GM18526 (cell line): Measurements from ENCODE around the gene GRIN3B.

Experiments used
- POLR2A ChIP-seq: IDR thresholded peaks from 3 replicates; pipeline ENCODE4 v1.6.1; 2011; ENCODE audit not compliant: insufficient read length; ENCODE audit errors: extremely low read depth

GRIN3B gene

DNA sequence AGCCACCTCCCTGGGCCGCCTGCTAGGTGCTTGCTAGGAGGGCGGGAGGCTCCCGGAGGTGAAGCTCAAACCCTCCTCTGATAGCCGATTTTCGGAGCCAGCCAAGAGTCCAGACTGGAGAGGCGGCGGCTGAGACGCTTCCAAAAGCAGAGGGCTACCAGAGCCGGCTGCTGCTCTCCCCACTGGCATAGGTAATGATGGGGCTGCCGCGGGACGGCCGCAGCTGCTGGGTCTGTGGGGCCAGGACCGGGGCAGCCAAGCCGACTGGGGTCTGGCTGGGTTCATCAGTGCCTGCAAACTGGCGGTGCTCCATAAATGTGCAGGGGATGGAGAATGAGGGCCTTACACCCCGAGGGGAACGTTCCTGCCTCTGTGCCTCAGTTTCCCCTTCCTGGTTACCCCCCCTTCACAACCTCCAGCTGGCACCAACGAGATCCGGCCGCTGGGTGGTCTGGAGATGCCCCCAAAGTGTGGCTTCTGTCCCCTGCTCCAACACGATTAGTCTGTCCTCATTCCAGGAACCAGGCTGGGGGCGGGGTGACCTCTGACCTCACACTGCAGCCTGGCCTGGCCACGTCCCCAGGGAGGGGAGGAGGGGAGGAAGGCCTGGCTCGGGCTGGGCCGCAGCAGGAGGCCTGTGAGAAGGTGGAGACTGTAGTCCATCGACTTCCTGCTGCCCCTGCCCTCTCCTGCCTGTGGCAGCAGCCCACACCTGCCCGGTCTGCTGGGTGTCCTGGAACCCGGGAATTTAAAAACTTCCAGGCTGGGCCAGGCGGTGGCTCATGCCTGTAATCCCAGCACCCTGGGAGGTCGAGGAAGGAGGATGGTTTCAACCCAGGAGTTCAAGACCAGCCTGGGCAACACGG lies 19.9 kb upstream of the GRIN3B start:
- no peak for TF ChIP-seq POLR2A

DNA sequence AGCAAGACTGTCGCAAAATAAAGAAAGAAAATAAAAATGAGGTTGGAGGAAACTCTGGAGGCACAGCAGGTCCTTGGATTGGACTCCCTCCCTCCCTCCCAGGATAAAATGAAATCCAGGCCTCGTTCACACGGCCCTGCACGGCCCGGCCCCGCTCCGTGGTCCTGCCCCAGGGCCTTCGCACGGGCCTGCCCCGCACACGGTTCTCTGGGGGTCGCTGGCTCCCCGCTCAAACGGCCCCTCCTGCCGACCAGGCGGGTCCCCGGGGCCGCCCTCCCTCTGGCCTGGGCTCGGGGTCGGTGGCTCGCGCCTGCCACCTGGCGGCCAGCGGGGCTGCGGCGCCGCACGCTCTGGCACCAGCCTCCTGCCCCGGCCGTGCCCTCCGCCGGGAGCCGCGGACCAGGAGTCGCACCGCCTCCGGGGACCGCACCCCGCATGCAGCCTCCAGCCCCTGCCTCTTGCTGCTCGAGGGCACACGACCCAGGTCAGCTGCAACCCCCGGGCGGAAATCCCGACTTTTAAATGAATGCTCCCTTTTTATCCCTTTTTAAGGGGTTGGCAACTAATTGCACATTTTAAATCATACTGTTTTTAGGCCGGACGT lies 17.6 kb upstream of the GRIN3B start:
- TF ChIP-seq POLR2A = no peak

DNA sequence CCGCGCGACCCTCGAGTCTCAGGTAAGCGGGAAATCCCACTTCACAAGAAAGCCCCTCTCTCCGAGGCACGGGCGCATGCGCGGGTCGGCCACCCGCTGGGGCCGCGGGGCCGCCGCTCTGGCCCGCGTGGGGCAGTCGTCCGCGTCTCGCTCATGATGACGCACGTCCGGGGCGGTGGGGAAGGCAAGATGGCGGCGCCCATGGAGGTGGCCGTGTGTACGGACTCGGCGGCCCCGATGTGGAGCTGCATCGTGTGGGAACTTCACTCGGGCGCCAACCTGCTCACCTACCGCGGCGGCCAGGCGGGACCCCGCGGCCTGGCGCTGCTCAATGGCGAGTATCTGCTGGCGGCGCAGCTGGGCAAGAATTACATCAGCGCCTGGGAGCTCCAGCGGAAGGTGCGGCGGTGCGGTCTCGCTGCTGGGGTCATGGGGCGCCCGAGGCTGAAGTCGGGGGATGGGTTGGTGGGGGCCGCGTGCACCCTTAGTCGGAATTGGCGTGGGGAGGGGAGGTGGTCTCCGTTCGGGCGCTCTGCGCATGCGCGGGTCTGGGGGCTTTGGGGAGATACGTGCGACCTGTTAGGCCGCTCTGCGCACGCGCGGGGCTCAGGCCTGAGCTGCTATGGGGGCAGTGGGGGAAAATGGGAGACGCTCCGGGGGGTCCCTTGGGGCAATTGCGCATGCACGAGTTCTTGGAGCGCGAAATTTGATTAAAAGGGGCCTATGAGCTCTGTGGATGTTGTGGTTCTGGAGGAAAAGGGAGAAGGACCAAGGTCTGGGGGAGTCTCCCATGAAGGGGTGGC lies 15.9 kb upstream of the GRIN3B start, which contains the start of gene WDR18:
Gene WDR18, plus strand, starts transcription at position 181 of the 803 bp plus-strand sequence. Its CDS starts 9 bp downstream, at position 190.
- TF ChIP-seq POLR2A = peak; percentile 39

DNA sequence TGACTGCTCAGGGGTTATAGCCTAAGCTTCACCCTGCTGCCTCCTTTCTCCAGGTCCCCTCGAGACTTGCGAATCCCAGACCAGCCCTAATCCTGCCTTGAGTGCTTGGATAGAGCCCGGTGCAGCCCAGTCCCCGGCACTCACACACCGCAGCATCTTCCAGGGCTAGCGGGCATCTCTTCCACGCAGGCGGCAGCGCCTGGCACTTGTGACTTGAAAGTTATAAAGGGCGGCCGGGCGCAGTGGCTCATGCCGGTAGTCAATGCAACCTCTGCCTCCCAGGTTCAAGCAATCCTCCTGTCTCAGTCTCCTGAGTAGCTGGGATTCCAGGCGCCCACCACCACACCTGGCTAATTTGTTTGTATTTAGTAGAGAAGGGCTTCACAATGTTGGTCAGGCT lies 14.1 kb upstream of the GRIN3B start:
- no peak for TF ChIP-seq POLR2A

DNA sequence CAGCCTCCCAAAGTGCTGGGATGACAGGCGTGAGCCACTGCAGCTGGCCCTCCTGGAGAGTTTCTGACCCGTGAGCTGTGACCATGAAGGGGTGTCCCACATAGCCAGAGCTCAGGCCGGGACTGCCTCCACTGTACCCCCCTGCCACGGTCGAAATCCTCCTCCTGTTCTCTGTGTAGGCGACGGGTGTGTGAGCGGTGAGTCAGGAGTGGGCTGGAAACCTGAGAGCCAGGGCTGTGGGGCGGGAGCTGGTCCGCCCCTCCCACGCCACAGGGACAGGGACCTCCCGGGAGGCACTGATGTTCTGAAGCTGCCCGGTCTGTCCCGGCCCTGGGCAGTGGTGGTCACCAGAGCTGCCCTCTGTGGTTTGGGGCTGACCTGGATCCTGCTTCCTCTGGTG lies 12.1 kb upstream of the GRIN3B start:
- no peak for TF ChIP-seq POLR2A

DNA sequence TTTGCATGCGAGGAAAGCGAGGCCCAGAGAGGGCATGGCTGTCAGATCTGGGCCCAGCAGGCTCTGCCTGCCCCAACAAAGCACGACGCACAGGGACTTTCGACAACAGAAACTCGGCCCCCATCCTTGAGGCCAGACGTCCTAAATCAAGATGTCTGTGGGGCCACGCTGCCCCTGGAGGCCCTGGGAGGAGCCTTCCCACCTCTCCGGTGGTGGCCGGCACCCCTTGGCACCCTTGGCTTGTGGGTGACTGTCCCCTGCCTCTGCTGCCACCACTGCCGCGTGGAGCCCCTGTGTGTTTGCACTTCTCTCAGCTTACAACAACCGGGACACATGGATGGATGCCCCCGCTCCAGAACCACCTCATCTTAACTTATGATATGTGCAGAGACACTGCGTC lies 11.7 kb upstream of the GRIN3B start:
- TF ChIP-seq POLR2A = no peak

DNA sequence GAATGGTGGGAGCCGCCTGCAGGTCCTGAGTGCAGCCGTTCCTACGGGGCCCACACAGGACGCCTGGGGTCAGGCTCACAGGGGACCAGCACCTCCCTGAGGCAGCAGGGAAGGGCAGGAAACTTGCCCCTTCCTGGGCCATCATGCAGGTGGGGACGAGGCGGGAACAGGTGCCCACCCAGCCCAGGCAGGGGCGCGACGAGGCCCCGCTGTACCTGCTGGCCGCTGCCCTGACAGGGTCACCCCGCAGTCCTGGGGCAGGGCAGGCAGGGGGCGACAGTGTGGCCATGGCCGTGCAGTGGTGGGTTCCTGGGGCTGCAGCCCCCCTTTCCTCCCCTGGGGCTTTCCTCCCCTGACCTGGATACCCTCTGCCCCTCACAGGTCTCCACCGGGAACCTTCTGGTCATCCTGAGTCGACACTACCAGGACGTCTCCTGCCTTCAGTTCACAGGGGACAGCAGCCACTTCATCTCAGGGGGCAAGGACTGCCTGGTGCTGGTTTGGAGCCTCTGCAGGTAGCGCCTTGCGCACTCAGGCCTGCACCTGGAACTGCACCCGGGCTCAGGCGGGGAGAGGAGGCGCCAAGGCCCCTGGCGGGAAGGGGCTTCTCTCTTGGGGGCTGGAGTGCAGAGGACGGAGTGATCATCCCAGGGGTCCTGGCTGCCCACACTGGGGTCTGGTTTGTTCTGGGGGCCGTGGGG lies 10.7 kb upstream of the GRIN3B start:
- no peak for TF ChIP-seq POLR2A

DNA sequence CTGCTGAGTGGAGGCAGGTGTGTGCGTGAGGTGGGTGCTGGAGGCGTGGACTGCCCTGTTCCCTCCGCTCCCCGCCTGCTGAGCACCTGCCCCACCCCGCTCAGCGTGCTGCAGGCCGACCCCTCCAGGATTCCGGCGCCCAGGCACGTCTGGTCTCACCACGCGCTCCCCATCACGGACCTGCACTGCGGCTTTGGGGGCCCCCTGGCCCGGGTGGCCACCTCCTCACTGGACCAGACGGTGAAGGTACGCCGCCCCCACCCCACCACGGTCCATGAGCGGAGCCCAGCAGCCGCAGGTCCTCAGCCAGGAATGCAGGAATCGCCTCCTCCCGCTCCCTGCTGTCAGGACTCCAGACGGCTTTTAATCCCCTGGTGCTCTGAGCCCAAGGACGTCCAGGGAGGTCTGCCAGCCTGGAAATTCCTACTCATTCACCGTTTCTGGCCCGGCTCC lies 10.1 kb upstream of the GRIN3B start:
- no peak for TF ChIP-seq POLR2A

DNA sequence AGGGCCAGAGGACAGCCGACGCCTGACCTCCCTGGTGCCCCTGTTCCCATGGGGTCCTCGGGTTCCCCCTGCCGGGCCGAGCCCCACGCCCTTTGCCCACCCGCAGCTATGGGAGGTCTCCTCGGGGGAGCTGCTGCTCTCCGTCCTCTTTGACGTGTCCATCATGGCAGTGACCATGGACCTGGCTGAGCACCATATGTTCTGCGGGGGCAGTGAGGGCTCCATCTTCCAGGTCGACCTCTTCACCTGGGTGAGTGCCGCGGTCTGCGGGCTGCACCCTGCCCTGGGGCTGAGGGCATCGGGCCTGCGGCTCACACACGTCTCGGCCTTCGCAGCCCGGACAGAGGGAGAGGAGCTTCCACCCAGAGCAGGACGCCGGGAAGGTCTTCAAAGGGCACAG lies 9.5 kb upstream of the GRIN3B start:
- no peak for TF ChIP-seq POLR2A

DNA sequence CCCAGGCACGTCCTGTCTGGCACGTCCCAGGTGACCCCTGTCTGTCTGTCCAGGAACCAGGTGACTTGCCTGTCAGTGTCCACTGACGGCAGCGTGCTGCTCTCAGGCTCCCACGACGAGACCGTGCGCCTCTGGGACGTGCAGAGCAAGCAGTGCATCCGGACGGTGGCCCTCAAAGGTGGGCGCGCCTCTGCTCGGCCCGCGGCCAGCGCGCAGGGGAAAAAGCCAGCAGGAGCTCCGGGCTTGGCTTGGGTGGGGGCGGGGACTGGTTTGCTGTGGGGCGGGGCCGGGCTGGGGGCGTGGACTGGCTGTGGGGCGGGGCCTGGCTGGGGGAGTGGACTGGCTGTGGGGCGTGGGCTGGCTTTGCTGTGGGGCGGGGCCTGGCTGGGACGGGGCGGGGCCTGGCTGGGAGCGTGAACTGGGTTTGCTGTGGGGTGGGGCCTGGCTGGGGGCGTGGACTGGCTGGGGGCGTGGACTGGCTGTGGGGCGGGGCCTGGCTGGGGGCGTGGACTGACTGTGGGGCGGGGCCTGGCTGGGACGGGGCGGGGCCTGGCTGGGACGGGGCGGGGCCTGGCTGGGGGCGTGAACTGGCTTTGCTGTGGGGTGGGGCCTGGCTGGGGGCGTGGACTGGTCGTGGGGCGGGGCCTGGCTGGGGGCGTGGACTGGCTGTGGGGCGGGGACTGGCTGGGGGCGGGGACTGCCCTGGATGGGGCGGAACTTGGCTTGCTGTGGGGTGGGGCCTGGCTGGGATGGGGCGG lies 8.9 kb upstream of the GRIN3B start:
- no peak for TF ChIP-seq POLR2A

DNA sequence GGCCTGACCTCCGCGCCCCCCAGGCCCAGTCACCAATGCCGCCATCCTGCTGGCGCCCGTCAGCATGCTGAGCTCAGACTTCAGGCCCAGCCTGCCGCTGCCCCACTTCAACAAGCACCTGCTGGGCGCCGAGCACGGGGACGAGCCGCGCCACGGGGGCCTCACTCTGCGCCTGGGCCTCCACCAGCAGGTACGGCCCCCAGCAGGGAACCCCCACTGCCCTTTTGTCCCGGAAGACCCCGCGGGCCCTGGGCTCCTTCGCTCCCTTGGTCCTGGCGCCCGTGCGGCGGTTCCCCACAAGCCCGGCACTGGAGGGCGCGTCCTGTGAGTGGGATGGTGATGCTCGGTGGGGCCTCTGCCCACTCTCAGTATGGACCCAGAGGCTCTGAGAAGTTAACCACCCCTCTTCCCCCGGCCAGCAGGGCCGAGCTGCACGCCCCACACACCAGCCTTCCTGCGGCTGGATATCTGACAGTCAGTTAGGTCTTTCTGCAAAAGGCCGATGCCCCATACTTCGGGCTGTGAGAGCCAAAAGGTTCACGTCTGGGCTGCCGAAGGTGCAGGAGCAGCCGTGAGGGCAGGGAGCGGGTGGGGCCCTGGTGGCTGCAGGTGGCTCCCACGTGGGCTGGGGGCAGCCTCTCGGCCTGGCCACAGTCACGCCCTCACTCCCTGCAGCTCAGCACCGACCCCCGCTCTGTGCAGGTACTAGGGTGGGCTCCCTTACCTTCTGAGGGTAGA lies 8.1 kb upstream of the GRIN3B start:
- TF ChIP-seq POLR2A = no peak

DNA sequence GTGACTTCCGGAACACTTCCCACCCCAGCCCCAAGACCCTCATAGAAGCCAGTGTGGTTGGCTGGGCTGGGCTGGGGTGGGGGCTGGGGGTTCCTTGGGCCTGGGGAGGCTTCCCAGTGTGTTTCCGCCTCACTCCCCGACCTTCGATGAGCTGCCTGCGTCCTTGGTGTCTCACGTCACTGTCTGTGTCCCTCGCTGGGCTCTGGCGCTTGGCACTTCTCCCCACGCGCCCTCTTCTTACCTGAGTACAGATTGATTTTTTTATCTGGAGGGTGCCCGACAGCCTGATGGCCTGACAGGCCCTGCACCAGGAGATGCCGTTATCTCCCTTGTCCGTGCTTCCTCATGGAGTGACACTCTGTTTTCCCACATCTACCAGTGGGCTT lies 7.6 kb upstream of the GRIN3B start:
- no peak for TF ChIP-seq POLR2A

DNA sequence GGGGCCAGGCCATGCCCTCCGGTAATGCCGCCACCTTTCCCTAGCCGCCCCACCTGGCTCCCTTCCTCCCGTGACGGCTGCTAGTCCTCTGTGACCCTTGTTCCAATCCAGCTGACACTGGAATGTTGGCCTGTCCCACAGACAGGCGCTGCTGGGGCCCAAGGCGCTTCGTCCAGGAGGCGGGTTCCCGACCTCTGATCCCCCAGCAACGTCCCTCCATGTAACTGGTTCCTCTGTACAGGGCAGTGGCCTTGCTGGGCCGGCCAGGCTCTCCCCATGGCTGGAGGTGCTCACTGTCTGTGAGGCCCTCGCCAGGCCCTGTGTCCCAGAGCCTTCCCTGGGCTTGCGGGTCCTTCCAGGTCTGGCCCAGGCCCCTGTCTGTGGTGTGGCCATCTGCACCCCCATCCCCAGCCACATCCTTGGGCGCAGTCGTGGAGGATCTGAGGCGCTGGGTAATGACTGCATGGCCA lies 6.8 kb upstream of the GRIN3B start:
- TF ChIP-seq POLR2A = no peak

DNA sequence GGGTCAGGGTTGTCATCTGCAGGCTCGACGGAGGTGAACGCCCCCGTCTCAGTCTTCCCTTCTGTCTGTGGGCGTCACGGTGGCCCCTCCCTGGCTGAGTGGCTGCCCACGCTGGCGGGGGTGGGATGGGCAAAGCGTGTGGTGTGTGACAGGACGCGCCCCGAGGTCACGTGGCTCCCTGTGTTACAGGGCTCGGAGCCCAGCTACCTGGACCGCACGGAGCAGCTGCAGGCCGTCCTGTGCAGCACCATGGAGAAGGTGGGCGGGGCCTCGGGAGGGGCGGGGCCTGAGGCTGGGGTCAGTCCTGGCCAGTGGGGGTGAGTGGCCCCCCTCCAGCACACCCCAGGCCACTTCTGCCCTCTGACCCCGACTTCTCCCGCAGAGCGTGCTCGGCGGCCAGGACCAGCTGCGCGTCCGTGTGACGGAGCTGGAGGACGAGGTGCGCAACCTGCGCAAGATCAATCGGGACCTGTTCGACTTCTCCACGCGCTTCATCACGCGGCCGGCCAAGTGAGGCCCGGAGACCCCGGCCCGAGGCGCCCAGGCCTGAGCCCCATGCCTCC lies 6.3 kb upstream of the GRIN3B start:
- TF ChIP-seq POLR2A = no peak

DNA sequence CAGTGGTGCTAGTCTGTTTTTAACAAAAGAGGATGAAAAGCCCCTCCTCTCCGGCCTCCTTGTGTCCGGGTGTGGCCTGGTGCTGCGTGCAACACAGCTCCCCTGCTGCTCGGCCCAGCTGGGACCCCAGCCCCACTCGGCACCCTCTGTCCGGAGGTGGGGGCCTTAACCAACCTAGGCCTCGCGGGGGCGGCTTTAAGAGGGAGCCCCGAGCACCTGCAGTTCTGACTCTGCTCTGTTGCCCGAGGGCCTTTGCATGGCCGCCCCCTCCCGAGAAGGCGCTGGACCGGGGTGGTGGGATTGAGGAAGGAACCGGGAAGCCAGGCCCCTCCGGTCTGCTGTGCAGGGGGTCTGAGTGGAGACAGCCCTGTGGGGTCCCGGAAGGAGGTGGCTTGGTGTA lies 5.7 kb upstream of the GRIN3B start:
- no peak for TF ChIP-seq POLR2A
